Measurements from ENCODE around the gene MMP15. TPM values are rescaled to one million over a fixed set of nuclear protein-coding genes. Genes with fewer than 3 reads are reported as not detected.
"Not testable (repeated sequence)": the region's sequence is repeated elsewhere in the genome, so short reads cannot be mapped to it uniquely, and the experiment has no call there.

The MMP15 gene
- total RNA-seq, 1 donor from 2014 or later = 5.2 TPM

- H3K36me3 Mint-ChIP-seq (ENCODE audit: unreplicated experiment) = peaks cover 13% of the 10 kb centered on the region
- H3K4me3 Mint-ChIP-seq (ENCODE audit: unreplicated experiment) = no peak overlapping the region
- peaks cover 24% of the 10 kb centered on the region for H3K4me1 Mint-ChIP-seq (ENCODE audit: unreplicated experiment)
- no peak for DNase-seq (ENCODE audit: extremely low spot score, unreplicated experiment)
- no peaks in the 10 kb centered on the region for H3K27me3 Mint-ChIP-seq (ENCODE audit: unreplicated experiment)
- TF ChIP-seq, protein P1, sequence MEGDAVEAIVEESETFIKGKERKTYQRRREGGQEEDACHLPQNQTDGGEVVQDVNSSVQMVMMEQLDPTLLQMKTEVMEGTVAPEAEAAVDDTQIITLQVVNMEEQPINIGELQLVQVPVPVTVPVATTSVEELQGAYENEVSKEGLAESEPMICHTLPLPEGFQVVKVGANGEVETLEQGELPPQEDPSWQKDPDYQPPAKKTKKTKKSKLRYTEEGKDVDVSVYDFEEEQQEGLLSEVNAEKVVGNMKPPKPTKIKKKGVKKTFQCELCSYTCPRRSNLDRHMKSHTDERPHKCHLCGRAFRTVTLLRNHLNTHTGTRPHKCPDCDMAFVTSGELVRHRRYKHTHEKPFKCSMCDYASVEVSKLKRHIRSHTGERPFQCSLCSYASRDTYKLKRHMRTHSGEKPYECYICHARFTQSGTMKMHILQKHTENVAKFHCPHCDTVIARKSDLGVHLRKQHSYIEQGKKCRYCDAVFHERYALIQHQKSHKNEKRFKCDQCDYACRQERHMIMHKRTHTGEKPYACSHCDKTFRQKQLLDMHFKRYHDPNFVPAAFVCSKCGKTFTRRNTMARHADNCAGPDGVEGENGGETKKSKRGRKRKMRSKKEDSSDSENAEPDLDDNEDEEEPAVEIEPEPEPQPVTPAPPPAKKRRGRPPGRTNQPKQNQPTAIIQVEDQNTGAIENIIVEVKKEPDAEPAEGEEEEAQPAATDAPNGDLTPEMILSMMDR (IDR thresholded peaks at IDR 0.05) = no peak
- H3K9me3 Mint-ChIP-seq (ENCODE audit: unreplicated experiment) = no peaks in the 10 kb centered on the region
- no peak overlapping the region for H3K27ac Mint-ChIP-seq (ENCODE audit: unreplicated experiment)
Measured at GRCh38 chr16:58002936-58003335, 22.6 kb upstream of the MMP15 start.

- H3K27me3 Mint-ChIP-seq (ENCODE audit: unreplicated experiment); H3K27ac Mint-ChIP-seq (ENCODE audit: unreplicated experiment); H3K9me3 Mint-ChIP-seq (ENCODE audit: unreplicated experiment); DNase-seq (ENCODE audit: extremely low spot score, unreplicated experiment); H3K4me3 Mint-ChIP-seq (ENCODE audit: unreplicated experiment): not testable (repeated sequence)
- Mint-ChIP-seq H3K36me3 (ENCODE audit: unreplicated experiment) (peaks cover 21% of the 10 kb centered on the region), H3K4me1 (ENCODE audit: unreplicated experiment) (peaks cover 13% of the 10 kb centered on the region)
Measured at GRCh38 chr16:58004736-58005135, 20.8 kb upstream of the MMP15 start.

DNA sequence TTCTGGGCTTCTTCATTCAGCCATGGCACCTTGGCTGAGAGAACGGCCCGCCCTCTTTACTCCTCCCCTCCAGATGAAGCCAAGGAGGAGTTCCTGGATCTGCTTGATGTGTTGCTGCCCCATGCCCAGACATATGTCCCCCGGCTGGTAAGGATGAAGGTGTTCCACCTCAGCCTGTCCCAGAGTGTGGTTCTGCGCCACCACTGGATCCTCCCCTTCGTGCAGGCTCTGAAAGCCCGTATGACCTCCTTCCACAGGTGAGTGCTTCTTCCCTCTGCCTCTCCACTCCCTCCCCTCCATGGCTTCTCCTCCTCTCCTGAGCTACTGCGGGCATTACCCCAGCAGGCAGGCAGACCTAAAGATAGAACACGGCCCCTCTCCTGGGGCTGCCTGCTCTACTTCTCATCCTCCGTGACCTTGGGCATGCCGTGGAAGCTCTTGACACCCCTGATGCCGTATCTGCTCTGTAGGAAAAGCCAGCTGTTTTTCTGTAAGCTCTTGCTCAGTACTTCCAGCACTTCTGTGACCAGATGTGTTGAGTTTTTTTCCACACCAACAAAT, 15.6 kb upstream of the MMP15 start:
- H3K36me3 Mint-ChIP-seq (ENCODE audit: unreplicated experiment) = peaks cover 36% of the 10 kb centered on the region
- no peaks in the 10 kb centered on the region for H3K27me3 Mint-ChIP-seq (ENCODE audit: unreplicated experiment)
- no peak overlapping the region for H3K4me3 Mint-ChIP-seq (ENCODE audit: unreplicated experiment)
- H3K27ac Mint-ChIP-seq (ENCODE audit: unreplicated experiment) = no peak overlapping the region
- H3K9me3 Mint-ChIP-seq (ENCODE audit: unreplicated experiment) = no peaks in the 10 kb centered on the region
- TF ChIP-seq, protein P1 (IDR thresholded peaks at IDR 0.05) = no peak
- DNase-seq (ENCODE audit: extremely low spot score, unreplicated experiment) = no peak
- peaks cover 6% of the 10 kb centered on the region for H3K4me1 Mint-ChIP-seq (ENCODE audit: unreplicated experiment)

- H3K4me3 Mint-ChIP-seq (ENCODE audit: unreplicated experiment) = no peak overlapping the region
- H3K27me3 Mint-ChIP-seq (ENCODE audit: unreplicated experiment) = no peaks in the 10 kb centered on the region
- H3K9me3 Mint-ChIP-seq (ENCODE audit: unreplicated experiment) = no peaks in the 10 kb centered on the region
- peaks cover 6% of the 10 kb centered on the region for H3K4me1 Mint-ChIP-seq (ENCODE audit: unreplicated experiment)
- no peak for DNase-seq (ENCODE audit: extremely low spot score, unreplicated experiment)
- TF ChIP-seq, protein P1 (IDR thresholded peaks at IDR 0.05) = no peak
- H3K27ac Mint-ChIP-seq (ENCODE audit: unreplicated experiment) = no peak overlapping the region
- H3K36me3 Mint-ChIP-seq (ENCODE audit: unreplicated experiment) = peaks cover 35% of the 10 kb centered on the region
Measured at GRCh38 chr16:58010886-58011285, 14.7 kb upstream of the MMP15 start.

DNA sequence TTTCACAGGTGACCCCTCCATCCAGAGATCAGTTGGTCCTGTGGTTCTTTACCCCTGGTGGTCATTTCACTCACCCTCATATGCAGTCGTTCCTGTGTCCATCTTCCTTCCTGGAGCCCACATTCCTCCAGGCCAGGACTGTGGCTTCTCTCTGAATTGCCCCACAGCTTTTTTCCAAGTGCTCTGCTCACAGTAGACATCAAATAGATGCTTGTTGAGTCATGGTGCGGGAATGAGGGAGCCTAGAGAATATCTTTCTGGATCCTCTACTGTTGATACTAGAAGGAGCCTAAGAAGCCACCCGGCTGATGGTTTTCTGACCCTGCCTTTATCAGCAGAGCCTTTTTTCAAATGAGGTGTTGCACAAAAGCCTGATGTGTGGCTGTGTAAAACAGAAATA, 13.9 kb upstream of the MMP15 start:
- Mint-ChIP-seq H3K9me3 (ENCODE audit: unreplicated experiment) (no peaks in the 10 kb centered on the region), H3K36me3 (ENCODE audit: unreplicated experiment) (peaks cover 32% of the 10 kb centered on the region), H3K4me1 (ENCODE audit: unreplicated experiment) (peaks cover 6% of the 10 kb centered on the region), H3K4me3 (ENCODE audit: unreplicated experiment) (no peak overlapping the region), H3K27ac (ENCODE audit: unreplicated experiment) (no peak overlapping the region), H3K27me3 (ENCODE audit: unreplicated experiment) (no peaks in the 10 kb centered on the region)
- no peak for DNase-seq (ENCODE audit: extremely low spot score, unreplicated experiment)
- TF ChIP-seq, protein P1 (IDR thresholded peaks at IDR 0.05) = no peak

- peaks cover 26% of the 10 kb centered on the region for H3K36me3 Mint-ChIP-seq (ENCODE audit: unreplicated experiment)
- H3K4me3 Mint-ChIP-seq (ENCODE audit: unreplicated experiment) = no peak overlapping the region
- H3K27me3 Mint-ChIP-seq (ENCODE audit: unreplicated experiment) = no peaks in the 10 kb centered on the region
- no peaks in the 10 kb centered on the region for H3K9me3 Mint-ChIP-seq (ENCODE audit: unreplicated experiment)
- TF ChIP-seq, protein P1 (IDR thresholded peaks at IDR 0.05) = no peak
- H3K4me1 Mint-ChIP-seq (ENCODE audit: unreplicated experiment) = peaks cover 6% of the 10 kb centered on the region
- no peak for DNase-seq (ENCODE audit: extremely low spot score, unreplicated experiment)
- H3K27ac Mint-ChIP-seq (ENCODE audit: unreplicated experiment) = no peak overlapping the region
Measured at GRCh38 chr16:58012481-58012880, 13.1 kb upstream of the MMP15 start.

Measured in osteocyte (in vitro differentiated cells).